H9 (cell line): ENCODE measurements around the gene RACGAP1. TPM values are rescaled to one million over a fixed set of nuclear protein-coding genes. Genes with fewer than 3 reads are reported as not detected.

Experiments
- DNase-seq: peaks from one replicate; pipeline ENCODE4 v3.0.0-alpha.2; 2017
- H2AFZ ChIP-seq: one replicate; pipeline ENCODE4 v1.6.1; 2013; ENCODE audit warnings: mild to moderate bottlenecking, low read length, control low read depth, moderate library complexity
- H2AK5ac ChIP-seq: 2 replicates; pipeline ENCODE4 v1.6.1; 2013; ENCODE audit warnings: low read length, control low read depth, mixed read lengths; ENCODE audit not compliant: insufficient read length
- H2BK120ac ChIP-seq: one replicate; pipeline ENCODE4 v1.6.1; 2013; ENCODE audit warnings: low read depth, mild to moderate bottlenecking, low read length, control low read depth, inconsistent platforms; ENCODE audit not compliant: poor library complexity, severe bottlenecking
- H2BK12ac ChIP-seq: 2 replicates; pipeline ENCODE4 v1.6.1; 2013; ENCODE audit warnings: low read length, control low read depth, mixed read lengths, low read depth; ENCODE audit not compliant: insufficient read length
- H2BK15ac ChIP-seq: 2 replicates; pipeline ENCODE4 v1.6.1; 2013; ENCODE audit warnings: low read depth, low read length, control low read depth
- H2BK20ac ChIP-seq: one replicate; pipeline ENCODE4 v1.6.1; 2013; ENCODE audit warnings: low read depth, mild to moderate bottlenecking, low read length, control low read depth, inconsistent platforms; ENCODE audit not compliant: poor library complexity, severe bottlenecking
- H2BK5ac ChIP-seq: 2 replicates; pipeline ENCODE4 v1.6.1; 2013; ENCODE audit warnings: low read length, control low read depth, mixed read lengths; ENCODE audit not compliant: insufficient read length
- H3K14ac ChIP-seq: 2 replicates; pipeline ENCODE4 v1.6.1; 2013; ENCODE audit warnings: low read length, control low read depth; ENCODE audit not compliant: insufficient read depth
- H3K18ac ChIP-seq: 2 replicates; pipeline ENCODE4 v1.6.1; 2013; ENCODE audit warnings: low read depth, mild to moderate bottlenecking, mixed read lengths, low read length, control low read depth; ENCODE audit not compliant: insufficient read length
- H3K23ac ChIP-seq: 2 replicates; pipeline ENCODE4 v1.6.1; 2013; ENCODE audit warnings: low read length, control low read depth, mixed read lengths, low read depth; ENCODE audit not compliant: insufficient read length
- H3K23me2 ChIP-seq: 2 replicates; pipeline ENCODE4 v1.6.1; 2013; ENCODE audit warnings: low read depth, mild to moderate bottlenecking, mixed read lengths, low read length, control low read depth; ENCODE audit not compliant: insufficient read length, poor library complexity, severe bottlenecking
- H3K27ac ChIP-seq: 2 replicates; pipeline ENCODE4 v1.5.1; 2013; ENCODE audit warnings: low read length, control low read depth, mixed read lengths, low read depth; ENCODE audit not compliant: insufficient read length
- H3K27me3 ChIP-seq: 2 replicates; pipeline ENCODE4 v1.6.1; 2013; ENCODE audit warnings: low read length, control low read depth, inconsistent platforms; ENCODE audit not compliant: insufficient read depth
- H3K4ac ChIP-seq: 2 replicates; pipeline ENCODE4 v1.6.1; 2013; ENCODE audit warnings: low read depth, mild to moderate bottlenecking, control low read depth, inconsistent platforms, low read length, moderate library complexity
- H3K4me1 ChIP-seq: 2 replicates; pipeline ENCODE4 v1.6.1; 2013; ENCODE audit warnings: low read length, control low read depth, inconsistent platforms; ENCODE audit not compliant: insufficient read depth
- H3K4me2 ChIP-seq: 2 replicates; pipeline ENCODE4 v1.6.1; 2013; ENCODE audit warnings: low read length, control low read depth, mixed read lengths; ENCODE audit not compliant: insufficient read length, insufficient read depth
- H3K56ac ChIP-seq: 2 replicates; pipeline ENCODE4 v1.6.1; 2013; ENCODE audit warnings: low read depth, mild to moderate bottlenecking, mixed read lengths, low read length, control low read depth; ENCODE audit not compliant: insufficient read length
- H3K79me1 ChIP-seq: 2 replicates; pipeline ENCODE4 v1.6.1; 2013; ENCODE audit warnings: low read depth, mild to moderate bottlenecking, moderate library complexity, low read length, control low read depth, inconsistent platforms; ENCODE audit not compliant: insufficient read depth, poor library complexity, severe bottlenecking
- H3K79me2 ChIP-seq: 2 replicates; pipeline ENCODE4 v1.6.1; 2013; ENCODE audit warnings: low read length, control low read depth, inconsistent platforms; ENCODE audit not compliant: insufficient read depth
- H3K9ac ChIP-seq: 2 replicates; pipeline ENCODE4 v1.6.1; 2013; ENCODE audit warnings: low read length, control low read depth, mixed read lengths; ENCODE audit not compliant: insufficient read length; ENCODE audit errors: extremely low read depth
- H3K9me3 ChIP-seq: one replicate; pipeline ENCODE4 v1.6.1; 2013; ENCODE audit warnings: low read depth, low read length, inconsistent platforms; ENCODE audit not compliant: control insufficient read depth
- H3T11ph ChIP-seq: one replicate; pipeline ENCODE4 v1.6.1; 2013; ENCODE audit warnings: mild to moderate bottlenecking, low read length, control low read depth, inconsistent platforms
- H4K20me1 ChIP-seq: one replicate; pipeline ENCODE4 v1.6.1; 2013; ENCODE audit not compliant: control insufficient read depth, insufficient read length, insufficient read depth
- H4K5ac ChIP-seq: 2 replicates; pipeline ENCODE4 v1.6.1; 2013; ENCODE audit warnings: low read depth, mild to moderate bottlenecking, mixed read lengths, low read length, control low read depth; ENCODE audit not compliant: insufficient read length
- H4K8ac ChIP-seq: replicated peaks from 2 replicates; pipeline ENCODE4 v1.6.1; 2013; ENCODE audit warnings: low read length, control low read depth, mixed read lengths, low read depth; ENCODE audit not compliant: insufficient read length
- H4K91ac ChIP-seq: 2 replicates; pipeline ENCODE4 v1.6.1; 2013; ENCODE audit warnings: low read depth, mild to moderate bottlenecking, moderate library complexity, mixed read lengths, low read length, control low read depth; ENCODE audit not compliant: insufficient read length
- H3K27ac Mint-ChIP-seq, 3 experiments: 2 replicates in 2 of 3; 3 replicates in 1 of 3; pipeline ENCODE4 v1.8.0; 2020 to 2021; ENCODE audit warnings: mixed read lengths in 3 of 3, mild to moderate bottlenecking in 1 of 3, moderate library complexity in 1 of 3
- H3K27me3 Mint-ChIP-seq: 2 replicates; pipeline ENCODE4 v1.8.0; 2021; ENCODE audit warnings: low read depth, mild to moderate bottlenecking, moderate library complexity, mixed read lengths
- H3K36me3 Mint-ChIP-seq, 3 experiments: 2 replicates in 2 of 3; 3 replicates in 1 of 3; pipeline ENCODE4 v1.8.0; 2020 to 2021; ENCODE audit warnings: low read depth in 3 of 3, mixed read lengths in 3 of 3; ENCODE audit not compliant: insufficient read depth in 1 of 3
- H3K4me1 Mint-ChIP-seq, 2 experiments: 2 replicates each; pipeline ENCODE4 v1.8.0; 2020; ENCODE audit warnings: mixed read lengths in 2 of 2
- H3K4me3 Mint-ChIP-seq, 2 experiments: 2 replicates in 1 of 2; 3 replicates in 1 of 2; pipeline ENCODE4 v1.8.0; 2020 to 2021; ENCODE audit warnings: mild to moderate bottlenecking in 2 of 2, mixed read lengths in 2 of 2, moderate library complexity in 1 of 2
- H3K9me3 Mint-ChIP-seq, 2 experiments: 2 replicates in 1 of 2; 3 replicates in 1 of 2; pipeline ENCODE4 v1.8.0; 2020; ENCODE audit warnings: mild to moderate bottlenecking in 2 of 2, mixed read lengths in 2 of 2, moderate library complexity in 1 of 2
- CTCF ChIP-seq: fragments of 200-600 bp; sonication (generic); conservative IDR thresholded peaks from 3 replicates; pipeline ENCODE4 v1.8.0; 2021; ENCODE audit warnings: antibody characterized with exemption, mild to moderate bottlenecking
- WGBS: extraction: QIAGEN DNeasy Blood & Tissue Kit; methylation state at CpG from one replicate; pipeline ENCODE4 v1.1.7; 2013; ENCODE audit warnings: missing lambda C conversion rate, low lambda C conversion rate, mixed read lengths; ENCODE audit not compliant: insufficient read length; ENCODE audit errors: extremely low coverage; 5-methylcytosine and 5-hydroxymethylcytosine counted together
- total RNA-seq: library from RNA; stranded (reverse); gene quantifications from 2 replicates; pipeline ENCODE4 v1.2.1, GENCODE V29; 2021

RACGAP1 gene
- total RNA-seq, 1 experiment from 2014 or later, result 64.8 TPM

- no peak overlapping the region for H3K4me2 ChIP-seq
- no peak overlapping the region for H2BK20ac ChIP-seq
- H3K79me1 ChIP-seq, result peaks cover 3% of the 10 kb centered on the region
- Mint-ChIP-seq H3K4me3 (no peak overlapping the region), H3K9me3 (no peaks in the 10 kb centered on the region), H3K27me3 (no peaks in the 10 kb centered on the region), H3K27ac (no peak overlapping the region), H3K4me1 (no peaks in the 10 kb centered on the region), H3K36me3 (peaks cover 14 to 66% (median 60%) of the 10 kb centered on the region in 3 experiments; a peak in 6 of 7 replicates)
- no peaks in the 10 kb centered on the region for H4K20me1 ChIP-seq
- no peak overlapping the region for H4K8ac ChIP-seq
- H3T11ph ChIP-seq, result no peak overlapping the region
- H3K4ac ChIP-seq, result no peak overlapping the region
- no peak overlapping the region for H4K5ac ChIP-seq
- no peak overlapping the region for H3K23ac ChIP-seq
- WGBS, result no CpG with 5 or more reads among the region's 3 CpGs
- DNase-seq, result no peak
- no peaks in the 10 kb centered on the region for H3K79me2 ChIP-seq
- H4K91ac ChIP-seq, result no peak overlapping the region
- no peak overlapping the region for H2BK12ac ChIP-seq
- no peak overlapping the region for H2BK15ac ChIP-seq
- H2AFZ ChIP-seq, result no peak overlapping the region
- H3K9ac ChIP-seq, result no peak overlapping the region
- H3K27ac ChIP-seq, result no peak overlapping the region
- H2BK120ac ChIP-seq, result no peak overlapping the region
- H3K14ac ChIP-seq, result no peak overlapping the region
- no peak overlapping the region for H2BK5ac ChIP-seq
- H3K9me3 ChIP-seq, result no peaks in the 10 kb centered on the region
- H3K23me2 ChIP-seq, result no peaks in the 10 kb centered on the region
- TF ChIP-seq CTCF, result no peak
- no peaks in the 10 kb centered on the region for H3K27me3 ChIP-seq
- H3K18ac ChIP-seq, result no peak overlapping the region
- H3K56ac ChIP-seq, result no peak overlapping the region
- no peak overlapping the region for H2AK5ac ChIP-seq
- H3K4me1 ChIP-seq, result no peaks in the 10 kb centered on the region
Observed at GRCh38 chr12:50005175-50005574, 20.1 kb downstream of the RACGAP1 start.
